Measurements from ENCODE around the gene TCL1B.
"Not testable (repeated sequence)": the region's sequence is repeated elsewhere in the genome, so short reads cannot be mapped to it uniquely, and the experiment has no call there.

Gene TCL1B

GRCh38 chr14:95703805-95704204 is 17.6 kb downstream of the TCL1B start:
- no peak for DNase-seq

GRCh38 chr14:95705518-95705917 is 19.3 kb downstream of the TCL1B start:
- no peak for DNase-seq

DNA sequence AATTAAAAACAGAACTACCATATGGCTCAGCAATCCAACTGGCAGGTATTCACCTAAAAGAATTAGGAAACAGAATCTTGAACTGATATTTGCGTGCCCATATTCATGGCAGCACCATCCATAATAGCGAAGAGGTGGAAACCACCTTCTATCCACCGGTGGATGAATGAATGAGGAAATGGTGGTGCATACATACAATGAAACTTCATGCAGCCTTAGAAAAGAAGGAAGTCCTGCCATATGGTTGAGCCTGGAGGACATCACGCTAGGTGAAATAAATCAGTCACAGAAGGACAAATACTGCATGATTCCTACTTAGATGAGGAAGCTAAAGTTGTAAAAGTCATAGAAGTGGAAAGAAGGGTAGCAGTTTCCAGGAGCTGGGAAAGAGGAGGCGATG is 21.1 kb downstream of the TCL1B start:
- DNase-seq: no peak

- DNase-seq: no peak
Measured at GRCh38 chr14:95710106-95710505, 23.9 kb downstream of the TCL1B start.

- no peak for DNase-seq
Measured at GRCh38 chr14:95711476-95712176, 25.4 kb downstream of the TCL1B start.

DNA sequence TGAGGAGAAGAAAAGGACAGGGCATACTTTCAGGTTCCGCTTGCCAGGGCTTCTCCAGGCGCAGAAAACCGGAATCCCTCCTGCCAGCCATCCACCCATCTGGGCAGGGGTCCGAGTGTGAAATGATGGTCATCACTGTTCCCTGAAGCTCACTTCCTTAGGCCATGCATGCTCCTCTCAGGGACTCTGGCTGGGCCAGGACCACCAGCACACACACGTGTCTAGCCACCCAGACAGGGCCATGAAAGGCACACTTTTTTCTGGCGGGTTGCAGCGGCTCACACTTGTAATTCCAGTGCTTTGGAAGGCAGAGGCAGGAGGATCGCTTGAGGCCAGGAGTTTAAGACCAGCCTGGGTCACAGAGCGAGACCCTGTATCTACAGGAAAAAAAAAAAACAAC is 26.2 kb downstream of the TCL1B start:
- no peak for DNase-seq

DNA sequence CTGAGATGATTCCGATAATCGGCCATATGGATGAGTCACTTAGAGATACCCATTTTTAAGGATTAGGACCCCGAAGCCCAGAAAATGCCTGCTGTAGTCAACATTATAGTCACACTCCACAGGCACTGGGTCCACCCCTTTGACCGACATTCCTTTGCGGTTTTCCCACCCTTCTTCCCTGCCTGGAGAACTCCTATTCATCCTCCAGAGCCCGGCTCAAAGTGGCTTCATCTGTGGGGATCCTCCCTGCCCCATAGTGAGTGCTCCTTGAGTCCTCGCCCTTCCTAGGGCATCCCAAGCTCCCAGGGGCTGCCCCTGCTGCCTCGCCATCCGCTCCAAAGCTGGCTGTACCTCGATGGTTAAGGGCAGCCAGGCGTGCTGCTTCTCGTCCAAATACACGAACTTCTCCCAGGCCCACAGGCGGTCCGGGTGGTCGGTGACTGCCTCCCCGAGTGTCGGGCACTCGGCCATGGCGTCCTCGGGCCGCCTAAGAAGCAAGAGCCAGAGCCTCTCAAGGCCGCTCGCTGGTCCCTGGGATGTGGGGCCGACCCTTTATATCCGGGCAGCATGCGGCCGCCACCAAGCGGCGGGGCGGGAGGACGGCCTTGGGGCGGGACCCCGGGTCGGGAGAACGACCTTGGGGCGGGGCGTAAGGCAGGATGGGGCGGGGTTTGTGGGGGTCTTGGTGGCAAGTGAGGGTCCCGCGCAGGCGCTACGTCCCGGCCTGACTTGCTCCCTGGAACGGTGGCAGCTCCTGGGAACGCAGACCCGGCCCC is 27.6 kb downstream of the TCL1B start, which contains the start of gene TCL1A:
Gene TCL1A, minus strand, starts transcription at position 530 of the 776 bp plus-strand sequence. Its CDS starts 59 bp downstream, at position 471.
- no peak for DNase-seq

DNA sequence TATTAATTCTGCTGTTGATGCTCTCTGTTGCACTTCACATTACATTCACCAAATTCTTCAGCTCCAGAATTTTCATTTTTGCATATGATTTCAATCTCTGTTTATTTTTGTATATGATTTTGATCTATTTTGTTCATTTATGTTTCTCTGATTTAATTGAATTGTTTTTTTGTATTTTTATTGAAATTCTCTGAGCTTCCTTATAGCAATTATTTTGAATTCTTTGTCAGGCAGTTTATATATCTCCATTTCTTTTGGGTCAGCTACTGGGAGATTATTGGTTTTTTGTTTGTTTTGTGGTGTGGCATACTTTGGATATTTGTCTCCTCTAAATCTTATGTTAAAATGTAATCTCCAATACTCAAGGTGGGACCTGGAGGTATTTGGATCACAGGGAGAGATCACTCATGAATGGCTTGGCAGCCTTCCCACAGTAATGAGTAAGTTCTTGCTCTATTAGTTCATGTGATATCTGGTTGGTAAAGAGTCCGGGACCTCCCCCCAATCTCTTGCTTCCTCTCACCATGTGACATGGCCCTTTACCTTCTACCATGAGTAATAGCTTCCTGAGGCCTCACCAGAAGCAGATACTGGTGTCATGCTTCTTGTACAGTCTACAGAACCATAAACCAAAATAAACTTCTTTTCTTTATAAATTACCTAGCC is 36.4 kb downstream of the TCL1B start:
- DNase-seq: no peak

- DNase-seq: no peak
Measured at GRCh38 chr14:95725685-95726336, 39.6 kb downstream of the TCL1B start.

DNA sequence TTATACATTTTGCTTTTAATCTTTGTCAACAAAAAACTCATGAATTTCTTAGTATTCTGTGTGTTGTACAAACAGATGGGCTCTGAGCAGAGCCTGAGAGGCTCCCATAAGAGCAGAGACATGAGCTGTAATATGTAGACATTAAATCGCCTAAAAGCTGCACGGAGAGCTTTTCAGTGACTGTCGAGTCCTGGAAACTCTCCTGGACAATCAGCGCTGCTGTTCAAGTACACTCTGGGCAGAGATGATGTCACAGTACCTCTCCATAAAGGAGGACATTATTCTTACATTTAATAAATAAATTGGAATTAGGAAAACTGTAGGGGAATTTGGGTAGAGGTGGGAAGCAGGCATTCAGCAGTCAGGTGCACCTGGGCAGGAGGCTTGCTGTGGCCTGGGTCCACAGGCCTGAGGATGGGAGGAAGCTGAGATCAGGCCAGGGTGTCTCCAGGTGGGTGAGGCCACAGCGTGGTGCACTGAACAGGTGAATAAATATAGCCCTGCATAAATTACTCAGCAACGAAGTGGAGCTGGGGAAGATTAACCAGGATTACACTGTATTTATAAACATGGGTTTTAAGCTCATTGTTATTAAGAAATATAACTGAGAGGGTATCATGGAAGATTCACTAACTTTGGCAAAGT is 41.0 kb downstream of the TCL1B start:
- peak; percentile 20 for DNase-seq

DNA sequence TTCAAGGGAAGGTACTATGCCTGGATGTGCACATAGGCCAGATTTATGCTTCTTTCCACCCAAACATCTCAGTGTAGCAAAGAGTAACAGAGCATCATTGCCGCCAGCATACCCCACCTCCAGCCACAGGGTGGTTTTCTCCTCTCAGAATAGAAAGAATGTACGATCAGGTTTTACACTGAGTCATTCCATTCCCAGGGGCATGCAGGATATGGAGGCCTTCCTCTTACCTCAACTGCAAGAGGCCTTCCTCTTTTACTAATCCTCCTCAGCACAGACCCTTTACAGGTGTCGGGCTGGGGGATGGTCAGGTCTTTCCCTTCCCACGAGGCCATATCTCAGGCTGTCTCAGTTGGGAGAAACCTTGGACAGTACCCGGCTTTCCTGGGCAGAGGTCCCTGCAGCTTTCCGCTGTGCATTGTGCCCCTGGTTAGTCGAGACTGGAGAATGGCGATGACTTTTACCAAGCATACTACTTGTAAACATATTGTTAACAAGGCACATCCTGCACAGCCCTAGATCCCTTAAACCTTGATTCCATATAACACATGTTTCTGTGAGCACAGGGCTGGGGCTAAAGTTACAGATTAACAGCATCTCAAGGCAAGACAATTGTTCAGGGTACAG is 43.3 kb downstream of the TCL1B start:
- not testable (repeated sequence) for DNase-seq

- DNase-seq: no peak
Measured at GRCh38 chr14:95730126-95730525, 43.9 kb downstream of the TCL1B start.

- no peak for DNase-seq
Measured at GRCh38 chr14:95733212-95733611, 47.0 kb downstream of the TCL1B start.

DNA sequence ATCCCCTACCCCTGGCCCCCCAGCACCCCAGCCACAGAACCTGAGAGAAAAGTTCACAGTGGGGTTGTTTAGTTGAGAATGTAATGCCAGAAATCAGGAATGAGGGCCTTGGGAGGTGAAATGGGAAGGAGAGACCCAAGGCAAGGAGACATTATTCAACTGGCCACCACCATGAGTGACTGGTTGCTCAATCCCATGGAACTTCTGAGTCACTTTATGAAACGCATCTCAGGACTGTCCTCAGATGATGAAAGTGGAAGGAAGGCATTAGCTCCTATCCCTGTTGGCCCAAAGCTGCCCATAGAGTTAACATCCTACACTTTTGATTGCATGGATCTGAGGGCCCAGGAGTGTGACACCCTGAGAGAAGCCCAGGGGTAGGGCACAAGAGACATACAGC is 53.1 kb downstream of the TCL1B start:
- no peak for DNase-seq

GRCh38 chr14:95741038-95741490 is 54.8 kb downstream of the TCL1B start:
- DNase-seq: peak; percentile 89

DNA sequence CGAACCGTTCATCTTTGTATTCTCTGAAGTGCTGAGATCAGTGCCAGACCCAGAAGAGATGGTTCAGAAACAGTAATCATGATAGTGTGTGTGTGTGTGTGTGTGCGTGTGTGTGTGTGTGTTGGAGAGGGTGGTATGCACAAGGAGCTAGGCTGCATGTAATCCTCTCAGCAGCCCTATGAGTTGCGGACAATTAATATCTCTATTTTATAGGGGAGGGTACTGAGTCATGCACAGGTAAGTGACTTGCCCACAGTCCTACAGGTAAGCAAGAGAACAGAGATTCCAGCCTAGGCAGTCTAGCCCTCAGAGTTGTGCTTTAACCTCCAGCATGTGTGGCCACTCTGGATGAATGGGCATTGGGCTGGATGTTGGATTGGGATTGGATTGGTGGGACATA is 55.6 kb downstream of the TCL1B start:
- DNase-seq: no peak

All from NCI-H2107 (cell line).